Adipose tissue (tissue), 3 donors: ENCODE results near the gene CSTF1. TPM values are rescaled to one million over a fixed set of nuclear protein-coding genes. Genes with fewer than 3 reads are reported as not detected.
"Not testable (repeated sequence)": the region's sequence is repeated elsewhere in the genome, so short reads cannot be mapped to it uniquely, and the experiment has no call there.

Experiments used
- H3K27ac ChIP-seq: one replicate; pipeline ENCODE4 v1.5.1; 2013; ENCODE audit warnings: low read depth, low read length
- WGBS, 3 donors: extraction: QIAGEN DNeasy Blood & Tissue Kit; methylation state at CpG; one replicate each; pipeline ENCODE4 v1.1.7; 2013; 5-methylcytosine and 5-hydroxymethylcytosine counted together
- polyA plus RNA-seq, 3 donors: library from polyadenylated mRNA; stranded (reverse); fragments of 200-250 nt; gene quantifications; one replicate each; pipeline ENCODE4 v1.2.3, GENCODE V29; 2013
- donor health status: healthy with polysubstance abuse.
- donor health status: Bipolar disorder and iron deficiency.
- donor health status: healthy.

The CSTF1 gene
- polyA plus RNA-seq, 3 donors: 5.1 to 11.1 (median 10.5) TPM

GRCh38 chr20:56392881-56393482 lies 537 bp downstream of the CSTF1 start:
- H3K27ac ChIP-seq: peak overlapping the region; percentile 61
- 0 to 1% (median 1%) methylated on average over 18 of the region's 18 CpGs for WGBS, 3 donors

GRCh38 chr20:56393653-56394052 lies 1.2 kb downstream of the CSTF1 start:
- no peak overlapping the region for H3K27ac ChIP-seq
- WGBS, 3 donors: 37 to 74% (median 73%) methylated on average over 8 of the region's 8 CpGs

- no peak overlapping the region for H3K27ac ChIP-seq
- 87 to 88% (median 88%) methylated on average over 4 of the region's 4 CpGs for WGBS, 3 donors
Observed at GRCh38 chr20:56395166-56395565, 2.7 kb downstream of the CSTF1 start.

GRCh38 chr20:56400001-56400640 lies 7.7 kb downstream of the CSTF1 start:
- no peak overlapping the region for H3K27ac ChIP-seq

GRCh38 chr20:56403465-56403864 lies 11.0 kb downstream of the CSTF1 start:
- 92 to 95% (median 94%) methylated on average over 26 of the region's 26 CpGs for WGBS, 3 donors
- H3K27ac ChIP-seq: no peak overlapping the region

- not testable (repeated sequence) for H3K27ac ChIP-seq
- 89 to 97% (median 95%) methylated on average over 12 of the region's 12 CpGs for WGBS, 3 donors
Observed at GRCh38 chr20:56405356-56405755, 12.9 kb downstream of the CSTF1 start.

GRCh38 chr20:56406910-56407309 lies 14.5 kb downstream of the CSTF1 start:
- H3K27ac ChIP-seq: no peak overlapping the region
- WGBS, 3 donors: 74 to 90% (median 82%) methylated on average over 3 of the region's 3 CpGs

- WGBS, 3 donors: 54 to 82% (median 56%) methylated on average over 5 of the region's 5 CpGs
- H3K27ac ChIP-seq: no peak overlapping the region
Observed at GRCh38 chr20:56409521-56409920, 17.1 kb downstream of the CSTF1 start.

- WGBS, 3 donors: 28 to 96% (median 86%) methylated on average over 1 of the region's 1 CpG
- H3K27ac ChIP-seq: no peak overlapping the region
Observed at GRCh38 chr20:56409956-56410355, 17.5 kb downstream of the CSTF1 start.

- peak overlapping the region; percentile 54 for H3K27ac ChIP-seq
- 83 to 94% (median 87%) methylated on average over 7 of the region's 7 CpGs for WGBS, 3 donors
Observed at GRCh38 chr20:56411287-56411686, 18.8 kb downstream of the CSTF1 start.

GRCh38 chr20:56411759-56412472 lies 19.5 kb downstream of the CSTF1 start, which contains the start of gene CASS4:
CASS4 (plus strand) TSS chr20:56412260; CDS start chr20:56412459, 199 bp downstream.
- 15 to 60% (median 15%) methylated on average over 10 of the region's 10 CpGs for WGBS, 3 donors
- H3K27ac ChIP-seq: peak within 1 kb of the TSS; percentile 54

- 85 to 89% (median 85%) methylated on average over 7 of the region's 7 CpGs for WGBS, 3 donors
Observed at GRCh38 chr20:56412473-56412790, 20.0 kb downstream of the CSTF1 start.

GRCh38 chr20:56412949-56413348 lies 20.5 kb downstream of the CSTF1 start:
- peak overlapping the region; percentile 2 for H3K27ac ChIP-seq
- WGBS, 3 donors: 96 to 98% (median 96%) methylated on average over 3 of the region's 3 CpGs

More at GRCh38 chr20:56412473-56412790, 20.0 kb downstream of the CSTF1 start:
- peak overlapping the region; percentile 54 for H3K27ac ChIP-seq

- H3K27ac ChIP-seq: no peak overlapping the region
- 85 to 89% (median 87%) methylated on average over 12 of the region's 12 CpGs for WGBS, 3 donors
Observed at GRCh38 chr20:56414842-56415765, 22.7 kb downstream of the CSTF1 start.

- no peak overlapping the region for H3K27ac ChIP-seq
- 77 to 90% (median 80%) methylated on average over 7 of the region's 7 CpGs for WGBS, 3 donors
Observed at GRCh38 chr20:56417402-56417801, 25.0 kb downstream of the CSTF1 start.

- 82 to 87% (median 83%) methylated on average over 4 of the region's 4 CpGs for WGBS, 3 donors
- H3K27ac ChIP-seq: no peak overlapping the region
Observed at GRCh38 chr20:56417911-56418310, 25.5 kb downstream of the CSTF1 start.

GRCh38 chr20:56418385-56418861 lies 26.0 kb downstream of the CSTF1 start:
- WGBS, 3 donors: 42 to 71% (median 53%) methylated on average over 11 of the region's 11 CpGs
- peak overlapping the region; percentile 15 for H3K27ac ChIP-seq

GRCh38 chr20:56420028-56420427 lies 27.6 kb downstream of the CSTF1 start:
- 66 to 76% (median 76%) methylated on average over 2 of the region's 2 CpGs for WGBS, 3 donors
- H3K27ac ChIP-seq: no peak overlapping the region
